Lower leg skin (tissue), 3 donors: ENCODE data around the gene PRKAR1B.

Source experiments
- CTCF ChIP-seq, 3 donors: fragments of 450-650 bp; IDR thresholded peaks; one replicate each; pipeline ENCODE4 v1.5.1; 2016; ENCODE audit warnings: antibody characterized with exemption in 3 of 3, mild to moderate bottlenecking in 3 of 3, moderate library complexity in 2 of 3
- POLR2A ChIP-seq, 2 donors: fragments of 450-650 bp; IDR thresholded peaks; one replicate each; pipeline ENCODE4 v1.6.1; 2016 to 2017; ENCODE audit warnings: antibody characterized with exemption in 2 of 2, mild to moderate bottlenecking in 1 of 2, moderate library complexity in 1 of 2

GRCh38 chr7:503575-504111 lies 223.4 kb downstream of the PRKAR1B start:
- TF ChIP-seq CTCF (IDR thresholded peaks at IDR 0.05) (no peak), POLR2A (IDR thresholded peaks at IDR 0.05) (no peak)
